Activated CD4-positive, alpha-beta T cell treated with anti-CD3 and anti-CD28 coated beads, Interleukin-2, Interleukin-4, amounts not matched to agents 100 ng/mL and 50 ng/mL, durations not matched to agents 16 hours and 8 hours (primary cell): ENCODE measurements around the gene SCGN.

Source experiments
- DNase-seq: peaks from one replicate; pipeline ENCODE4 v3.0.0-alpha.2; 2020; ENCODE audit warnings: low spot score

The SCGN gene, protein sequence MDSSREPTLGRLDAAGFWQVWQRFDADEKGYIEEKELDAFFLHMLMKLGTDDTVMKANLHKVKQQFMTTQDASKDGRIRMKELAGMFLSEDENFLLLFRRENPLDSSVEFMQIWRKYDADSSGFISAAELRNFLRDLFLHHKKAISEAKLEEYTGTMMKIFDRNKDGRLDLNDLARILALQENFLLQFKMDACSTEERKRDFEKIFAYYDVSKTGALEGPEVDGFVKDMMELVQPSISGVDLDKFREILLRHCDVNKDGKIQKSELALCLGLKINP

DNA sequence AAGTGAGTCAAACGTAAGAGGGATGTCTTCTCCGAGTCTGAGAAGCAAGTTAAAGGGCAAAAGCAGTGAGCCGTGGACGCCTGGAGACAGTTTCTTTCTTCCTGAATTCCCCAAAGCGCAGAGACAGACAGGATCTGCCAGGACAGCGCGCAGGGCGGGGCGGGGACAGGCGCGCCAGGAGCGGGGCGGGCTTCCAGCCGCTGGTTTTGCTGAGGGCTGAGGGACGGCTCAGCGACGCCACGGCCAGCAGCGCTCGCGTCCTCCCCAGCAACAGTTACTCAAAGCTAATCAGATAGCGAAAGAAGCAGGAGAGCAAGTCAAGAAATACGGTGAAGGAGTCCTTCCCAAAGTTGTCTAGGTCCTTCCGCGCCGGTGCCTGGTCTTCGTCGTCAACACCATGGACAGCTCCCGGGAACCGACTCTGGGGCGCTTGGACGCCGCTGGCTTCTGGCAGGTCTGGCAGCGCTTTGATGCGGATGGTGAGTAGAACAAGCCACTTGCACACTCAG, at the start of gene SCGN:
SCGN (plus strand) TSS at position 209 of the 509 bp plus-strand sequence; CDS start at position 398, 189 bp downstream.
- DNase-seq: peak; percentile 45

DNA sequence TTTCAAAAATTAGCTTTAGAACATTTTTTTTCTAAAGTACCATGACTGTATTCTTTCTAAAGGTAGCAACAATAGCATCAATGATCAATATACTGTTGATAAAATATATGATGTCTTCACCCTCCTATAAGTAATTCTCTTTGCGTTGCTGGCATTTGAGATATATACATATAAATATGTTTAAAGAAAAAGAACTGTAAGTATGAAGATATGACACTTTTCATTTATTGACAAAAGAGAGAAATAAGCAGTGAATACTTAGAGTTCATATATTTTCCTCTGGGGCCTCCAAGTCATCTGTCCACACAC, 49.4 kb upstream of the SCGN start:
- DNase-seq: no peak

DNA sequence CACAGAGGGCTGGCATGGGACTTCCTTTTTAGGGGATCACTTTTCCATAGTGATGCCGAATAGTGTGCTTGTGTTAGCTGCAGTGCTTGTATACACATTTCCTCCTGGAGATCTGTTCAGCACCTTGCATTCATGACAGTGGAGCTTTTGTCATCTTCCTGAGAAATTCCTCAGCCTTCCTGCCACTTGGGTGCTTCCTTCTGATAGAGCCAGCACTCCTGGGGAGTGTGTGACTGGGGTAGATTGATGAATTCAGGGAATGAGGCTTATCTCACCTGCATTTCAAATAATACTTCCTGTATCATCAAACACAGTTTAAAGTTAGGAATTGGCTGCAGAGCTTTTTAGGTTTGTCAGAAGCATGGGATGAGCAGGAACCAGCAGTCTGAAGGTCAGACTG, 48.8 kb upstream of the SCGN start:
- no peak for DNase-seq

DNA sequence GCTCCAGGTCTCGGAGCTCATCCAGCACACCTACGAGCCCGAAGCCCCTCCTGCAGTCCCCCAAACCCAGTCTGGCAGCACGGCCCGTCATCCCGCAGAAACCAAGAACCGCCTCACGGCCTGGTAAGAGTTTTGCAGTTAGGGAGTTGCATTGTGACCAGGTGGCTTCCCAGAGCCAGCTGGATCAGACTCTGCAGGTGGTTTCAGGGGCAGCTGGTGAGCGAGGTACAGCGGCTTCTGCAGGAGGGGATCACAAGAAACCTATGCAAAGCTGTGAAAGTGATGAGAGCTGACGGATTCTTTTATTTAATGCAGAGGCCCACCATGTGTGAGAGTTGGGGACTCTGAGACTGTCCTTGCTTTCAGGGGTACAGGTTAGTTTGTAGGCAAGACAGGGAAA, 45.9 kb upstream of the SCGN start:
- no peak for DNase-seq

DNA sequence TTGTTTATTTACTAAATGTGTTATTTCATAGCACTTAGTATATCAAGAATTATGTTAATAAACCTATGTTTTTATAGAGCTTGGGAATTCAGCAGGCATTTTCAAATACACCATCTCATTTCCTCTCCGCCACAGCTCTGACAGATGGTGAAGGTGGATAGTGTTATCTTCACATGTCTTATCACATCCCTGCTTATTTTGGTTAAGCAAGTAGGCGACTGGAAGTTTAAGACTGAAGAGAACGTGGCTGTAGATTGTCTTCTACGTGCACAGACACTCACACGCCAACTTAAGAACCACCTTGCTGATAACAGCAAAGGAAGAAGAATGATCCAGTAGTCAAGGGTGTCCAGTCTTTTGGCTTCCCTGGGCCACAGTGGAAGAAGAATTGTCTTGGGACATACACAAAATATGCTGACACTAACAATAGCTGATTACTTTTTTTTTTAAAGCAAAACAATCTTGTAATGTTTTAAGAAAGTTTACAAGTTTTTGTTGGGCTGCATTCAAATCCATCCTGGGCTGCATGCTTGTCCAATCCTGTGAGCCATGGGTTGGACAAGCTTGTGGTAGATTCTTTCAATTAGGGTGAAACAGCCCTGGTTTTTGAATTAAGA, 43.3 kb upstream of the SCGN start:
- no peak for DNase-seq

DNA sequence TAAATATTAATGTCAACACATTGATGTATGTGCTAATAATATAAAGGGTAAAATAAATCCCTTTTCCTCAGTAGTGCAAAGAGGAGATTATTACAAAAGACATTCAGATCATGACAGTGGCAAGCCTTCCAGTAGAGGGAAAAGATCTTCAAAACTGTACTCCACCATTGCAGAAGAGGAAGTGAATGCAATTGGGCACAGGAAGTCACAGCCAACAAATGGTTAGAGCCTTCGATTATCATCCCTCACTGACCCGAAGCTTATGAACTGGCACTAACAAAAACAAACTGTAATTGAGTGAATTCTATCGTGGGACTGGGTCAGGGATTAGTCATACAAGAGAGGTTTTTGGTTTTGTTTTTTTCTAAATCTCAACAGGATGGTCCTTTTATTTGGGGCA, 39.3 kb upstream of the SCGN start:
- peak; percentile 1 for DNase-seq

DNA sequence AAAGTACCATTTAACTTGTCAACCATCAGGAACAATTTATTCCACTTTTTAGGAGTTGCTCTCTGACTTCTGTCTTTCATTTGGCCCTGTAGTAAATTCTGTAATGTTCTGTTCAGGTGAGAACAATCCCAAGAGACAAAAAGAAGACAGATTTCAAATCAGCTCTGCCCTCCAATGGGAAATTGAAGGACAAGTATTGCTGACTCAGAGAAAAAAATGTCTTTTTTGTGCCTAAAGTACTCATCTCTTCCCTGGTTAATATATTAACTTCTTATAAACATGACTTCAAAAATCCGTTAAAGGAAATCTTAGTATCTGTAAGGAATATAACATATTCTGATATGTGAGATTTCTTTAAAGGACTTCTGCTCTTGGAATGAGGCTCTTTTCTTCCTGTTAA, 38.6 kb upstream of the SCGN start:
- DNase-seq: no peak

DNA sequence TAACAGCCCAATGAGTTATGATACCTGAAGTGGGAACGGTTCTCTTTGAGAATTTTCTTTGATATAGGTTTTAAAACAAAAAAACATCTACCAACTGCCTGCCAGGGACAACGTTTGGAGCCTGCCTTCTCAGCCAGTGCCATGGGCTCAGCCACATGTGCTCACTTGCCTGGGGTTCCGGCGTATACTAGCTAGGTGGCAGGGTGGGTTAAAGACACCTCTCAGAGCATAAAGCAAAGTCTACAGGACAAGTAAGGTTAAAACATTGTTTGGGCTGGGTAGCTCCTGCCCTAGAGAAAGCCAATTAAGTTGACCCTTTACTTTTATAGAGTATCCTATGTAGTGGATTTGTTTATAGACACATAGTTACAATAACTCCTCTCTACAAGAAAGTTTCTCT, 38.0 kb upstream of the SCGN start:
- no peak for DNase-seq

DNA sequence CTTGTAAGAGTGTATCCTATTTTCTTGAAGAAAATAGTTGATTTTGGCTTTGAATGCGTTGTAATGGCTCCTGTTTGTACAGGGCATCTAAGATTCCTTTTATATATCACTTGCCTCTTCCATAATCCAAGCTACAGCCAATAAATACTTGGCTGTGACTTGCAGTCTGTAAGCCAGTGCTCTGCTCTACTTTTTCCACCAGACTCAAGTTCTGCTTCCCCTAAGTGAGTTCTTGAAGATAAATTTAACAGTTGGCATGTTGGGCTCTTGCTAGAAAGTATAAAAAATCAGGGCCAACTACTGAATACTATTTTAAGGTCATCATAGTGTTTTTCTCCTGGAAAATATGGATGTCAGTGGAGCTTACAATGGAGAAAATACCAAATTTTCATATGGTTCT, 36.5 kb upstream of the SCGN start:
- DNase-seq: no peak

DNA sequence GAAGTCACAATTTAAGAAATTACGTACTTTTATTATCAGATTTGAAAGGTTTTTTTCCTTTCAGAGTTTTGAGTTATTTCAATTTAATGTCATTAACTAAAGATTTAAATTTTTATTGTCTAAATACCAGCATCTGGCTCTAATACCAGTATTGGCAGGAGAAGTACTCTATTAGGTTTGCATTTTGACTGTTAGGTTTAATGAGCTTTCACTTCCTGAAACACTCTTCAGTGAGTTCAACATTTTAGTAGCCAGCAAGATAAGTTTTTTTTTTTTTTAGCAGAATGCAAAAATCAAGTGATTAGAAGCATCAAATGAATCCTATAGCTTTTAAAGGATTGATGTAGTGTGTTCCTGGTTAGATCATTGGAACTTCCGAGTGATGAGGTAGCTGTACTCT, 34.0 kb upstream of the SCGN start:
- no peak for DNase-seq

DNA sequence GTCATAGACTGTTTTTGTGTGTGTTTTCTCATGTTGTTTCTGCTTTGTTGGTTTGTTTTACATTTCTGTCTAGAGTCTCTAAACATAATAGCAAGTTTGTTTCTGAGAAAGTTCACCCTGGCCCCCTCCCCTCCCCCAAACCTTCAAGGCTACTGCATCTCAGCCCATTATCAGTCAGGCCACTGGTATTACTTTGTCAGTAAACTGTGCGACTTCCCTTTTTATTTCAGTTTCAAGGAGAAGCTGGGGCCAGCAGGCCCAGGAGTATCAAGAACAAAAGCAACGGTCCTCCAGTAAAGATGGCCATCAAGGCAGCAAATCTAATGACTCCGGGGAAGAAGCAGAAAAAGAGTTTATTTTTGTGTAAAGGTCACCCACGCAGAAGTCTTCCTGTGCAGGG, 32.8 kb upstream of the SCGN start:
- no peak for DNase-seq

DNA sequence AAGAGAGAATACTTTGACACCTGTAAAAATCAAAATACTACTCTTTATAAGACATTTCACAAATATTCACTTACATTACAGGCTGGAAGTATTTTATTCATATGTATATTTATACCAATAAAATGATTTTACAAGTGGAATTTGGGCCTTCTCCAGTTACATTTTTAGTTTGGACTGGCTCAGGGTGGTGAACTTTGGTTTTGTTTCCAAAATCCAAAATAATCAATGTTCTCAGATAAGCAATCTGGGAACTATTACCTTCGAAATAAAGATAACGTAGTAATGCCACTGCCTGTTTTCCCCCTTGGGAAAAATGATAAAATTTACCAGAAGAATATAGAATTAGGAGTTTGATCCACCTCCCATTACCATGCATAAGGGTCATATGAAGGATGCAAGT, 31.6 kb upstream of the SCGN start:
- DNase-seq: no peak

DNA sequence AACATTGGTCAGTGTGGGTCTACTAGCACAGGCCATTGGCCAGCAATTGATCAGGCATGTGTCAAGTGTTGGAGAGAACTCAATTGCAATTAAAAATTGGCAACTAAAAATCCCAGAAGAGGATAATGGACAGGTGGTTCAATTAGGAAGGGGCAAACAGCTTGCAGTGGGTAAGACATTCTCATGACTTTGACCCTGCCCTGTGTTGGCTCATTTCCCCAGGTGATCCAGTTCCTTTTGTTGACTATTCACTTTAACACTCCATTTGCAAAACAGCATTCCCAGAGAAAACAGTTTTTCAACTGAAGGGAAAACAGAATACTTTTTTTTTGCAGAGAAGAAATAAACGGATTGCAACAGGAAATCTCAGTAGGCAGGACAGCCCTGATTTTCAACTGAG, 28.9 kb upstream of the SCGN start:
- no peak for DNase-seq

DNA sequence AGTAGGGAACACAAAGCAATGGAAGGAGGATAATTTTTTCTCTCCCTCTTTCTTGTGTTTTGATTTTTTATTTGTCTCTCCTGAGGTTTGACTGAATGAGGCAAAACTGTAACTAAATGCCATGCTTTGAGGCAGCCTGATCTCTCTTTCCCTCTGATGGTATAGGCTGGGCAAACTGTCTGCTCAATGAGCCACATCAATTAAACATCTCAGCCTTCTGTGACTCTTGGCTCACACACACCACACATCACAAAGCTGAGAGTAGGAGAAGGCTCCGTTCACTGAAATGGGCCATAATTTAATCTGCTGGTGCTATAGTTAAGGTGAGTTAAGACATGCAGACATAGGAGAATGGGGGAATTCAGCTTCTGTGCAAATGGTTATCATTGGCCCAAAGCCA, 28.1 kb upstream of the SCGN start:
- DNase-seq: no peak

DNA sequence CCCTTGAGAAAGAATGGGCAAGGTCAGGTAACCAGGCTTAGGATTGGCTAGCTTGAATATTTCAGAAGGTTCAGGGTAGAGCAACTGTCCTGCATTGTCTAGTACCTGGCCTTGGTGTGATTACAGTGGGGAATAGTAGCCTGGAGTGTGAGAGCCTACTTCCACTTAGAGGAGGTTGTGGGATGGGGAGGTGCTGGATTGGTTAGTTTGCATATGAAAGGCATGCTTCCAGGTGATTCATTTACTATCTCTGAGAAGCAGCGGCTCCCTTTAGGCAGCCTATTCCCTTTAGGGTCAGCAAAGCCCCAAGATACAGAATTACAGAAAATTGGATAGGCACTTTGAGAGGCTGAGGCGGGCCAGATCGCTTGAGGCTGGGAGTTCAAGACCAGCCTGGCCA, 25.0 kb upstream of the SCGN start:
- no peak for DNase-seq

DNA sequence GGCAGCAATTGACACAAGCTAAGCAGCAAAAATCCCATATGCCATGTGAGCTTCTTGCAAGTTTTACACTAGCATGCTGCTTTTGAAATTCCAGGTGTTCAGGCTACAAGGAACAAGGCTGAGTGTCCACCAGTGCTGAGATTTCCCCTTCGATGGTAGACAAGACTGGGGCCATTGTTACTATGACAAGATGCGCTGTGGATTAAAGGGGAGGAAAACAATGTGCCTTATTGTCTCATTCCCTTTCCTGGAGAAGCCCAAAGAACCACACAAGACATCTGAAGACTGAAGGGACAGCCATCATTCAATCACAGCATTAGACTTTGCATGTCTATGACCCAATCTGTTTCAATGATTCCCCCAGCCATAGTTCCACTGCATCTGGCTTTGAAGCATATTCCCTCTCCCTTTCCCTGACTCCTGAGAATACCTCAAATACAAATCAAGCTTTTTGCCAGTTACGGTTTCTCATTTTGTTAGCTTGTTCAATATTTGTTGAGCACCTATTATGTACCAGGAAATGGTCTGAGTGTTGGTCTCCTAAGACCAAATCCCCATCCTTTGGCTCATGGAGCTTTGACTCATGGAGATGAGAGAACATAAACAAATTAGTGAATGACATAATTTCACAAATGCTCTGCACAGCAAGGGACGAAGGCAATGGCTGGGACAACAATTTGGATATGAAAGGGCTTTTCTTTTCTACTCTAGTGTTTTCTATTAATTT, 23.4 kb upstream of the SCGN start:
- DNase-seq: no peak

DNA sequence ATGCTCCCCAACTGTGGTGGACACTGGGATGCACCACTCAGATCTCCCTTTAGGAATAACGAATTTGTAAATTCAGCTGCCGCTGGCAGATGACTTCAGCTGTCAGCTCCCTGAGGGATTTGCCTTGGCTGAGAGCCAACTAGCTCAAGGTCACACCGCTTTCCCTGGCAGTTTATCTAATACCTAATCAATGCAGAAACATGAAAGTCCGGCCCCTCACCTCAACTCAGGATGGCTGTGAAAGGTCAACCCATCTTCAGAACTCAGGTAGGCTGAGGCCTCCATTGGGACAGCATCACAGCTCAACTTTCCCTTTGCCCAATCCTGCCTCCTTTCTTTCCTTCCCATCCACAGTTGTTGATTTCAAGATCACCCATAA, 22.8 kb upstream of the SCGN start:
- no peak for DNase-seq

DNA sequence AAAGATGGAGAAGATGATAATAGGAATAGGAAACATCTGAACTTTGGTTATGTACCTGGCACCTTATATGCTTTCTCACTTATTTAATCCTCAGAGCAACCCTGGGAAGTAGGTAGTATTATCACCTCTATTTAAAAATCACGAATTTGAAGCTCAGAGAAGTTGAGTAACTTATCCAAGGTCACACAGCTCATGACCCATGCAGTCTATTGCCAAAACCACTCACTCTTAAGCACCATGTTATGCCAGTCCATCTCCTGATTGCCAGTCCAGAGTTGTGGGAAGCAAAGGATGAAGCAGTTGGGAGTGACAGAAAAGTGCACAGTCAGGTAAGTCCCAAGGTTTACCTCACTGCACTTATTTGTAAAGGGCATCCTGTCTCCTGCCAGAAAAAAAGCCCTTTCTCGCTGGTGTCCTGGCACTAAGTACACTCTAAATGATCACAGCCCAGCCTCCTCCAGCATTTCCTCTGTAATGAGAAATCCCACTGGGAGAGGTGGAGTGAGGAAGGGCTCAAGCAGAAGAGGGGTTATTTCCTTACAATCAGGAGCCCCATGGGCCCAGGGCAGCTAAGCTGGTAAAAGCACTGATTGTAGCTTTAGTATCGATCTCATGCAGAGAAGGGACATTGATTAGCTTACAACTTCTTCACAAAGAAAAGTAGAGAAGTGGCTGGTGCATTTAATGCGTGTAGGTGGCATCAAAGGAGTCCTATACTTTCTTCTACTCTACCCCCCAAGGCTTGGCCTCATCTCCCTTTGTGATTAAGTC, 21.3 kb upstream of the SCGN start:
- DNase-seq: no peak

DNA sequence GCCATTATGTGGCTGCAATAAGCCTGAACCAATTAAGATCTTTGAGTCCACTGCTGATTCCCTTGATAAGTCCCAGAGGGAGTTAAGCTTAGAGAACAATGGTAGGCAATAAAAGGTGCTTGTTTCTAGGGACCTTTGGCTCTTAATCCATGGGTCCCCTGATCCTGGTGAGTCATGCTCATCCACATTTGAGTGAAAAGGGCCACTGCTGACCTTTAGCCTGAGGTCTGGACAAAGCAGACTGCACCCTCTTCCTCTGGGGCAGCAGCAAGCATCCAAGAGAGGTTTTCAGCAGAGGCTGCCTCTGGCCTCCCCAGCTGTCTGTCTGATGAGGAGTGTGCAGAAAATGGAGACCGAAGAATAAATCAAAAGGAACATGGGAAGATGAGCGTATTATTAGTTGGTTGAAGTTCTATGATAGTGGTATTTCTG, 16.1 kb upstream of the SCGN start:
- no peak for DNase-seq

DNA sequence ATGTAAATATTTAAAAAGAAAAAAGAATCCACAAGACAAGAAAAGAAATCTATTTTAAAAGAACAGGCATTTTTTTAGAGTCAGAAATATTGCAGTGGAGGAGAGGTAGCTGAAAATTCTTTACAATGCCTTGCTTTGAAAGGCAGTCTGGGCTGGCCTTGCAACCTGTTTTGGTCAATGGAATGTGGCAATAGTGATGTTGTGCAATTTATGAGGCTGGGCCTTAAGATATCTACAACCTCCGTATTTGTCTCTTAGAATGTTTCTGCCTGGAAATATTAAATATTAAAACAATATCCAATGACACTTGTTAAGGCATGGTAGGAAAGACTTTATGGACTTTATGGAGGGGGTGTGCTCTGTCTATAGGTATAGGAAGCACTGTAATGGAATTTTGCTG, 14.8 kb upstream of the SCGN start:
- no peak for DNase-seq

DNA sequence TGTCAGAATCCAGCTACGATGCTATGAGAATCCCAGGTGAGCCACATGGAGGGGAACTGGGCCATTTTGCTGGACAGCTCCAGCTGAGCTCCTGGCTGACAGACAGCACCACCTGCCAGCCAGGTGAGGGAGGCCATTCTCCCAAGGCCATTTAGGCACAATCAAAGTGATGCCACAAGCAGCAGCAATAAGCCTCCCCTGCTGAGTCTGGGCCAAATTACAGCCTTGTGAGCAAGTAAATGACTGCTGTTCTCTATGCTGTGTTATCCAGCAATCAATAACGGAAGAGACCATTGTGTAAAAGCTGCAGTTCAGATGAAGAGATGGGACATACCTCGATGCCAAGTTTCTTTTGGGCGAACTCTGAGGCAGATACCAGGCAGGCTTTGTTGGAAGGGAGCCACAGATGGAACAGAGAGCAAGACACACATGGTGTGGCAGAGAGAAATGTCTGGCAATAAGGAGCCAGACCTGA, 14.0 kb upstream of the SCGN start:
- no peak for DNase-seq

DNA sequence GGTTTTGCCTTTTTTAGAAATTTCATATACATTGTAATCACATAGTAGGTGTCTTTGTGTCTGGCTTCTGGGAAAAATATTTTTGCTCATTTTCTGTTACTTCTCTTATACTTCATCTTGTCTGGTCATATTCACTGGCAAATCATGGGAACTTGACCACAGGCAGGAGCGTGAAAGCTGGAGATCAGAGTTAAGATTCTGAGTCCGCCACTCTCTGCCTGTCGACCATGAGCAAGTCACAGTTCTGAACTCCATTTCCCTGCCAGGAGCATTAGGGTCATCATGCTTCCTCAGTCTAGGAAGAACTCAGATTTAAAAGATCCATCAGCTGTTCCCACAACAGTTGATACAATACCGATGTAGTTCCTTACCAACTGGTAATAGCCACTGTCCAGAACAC, 12.4 kb upstream of the SCGN start:
- no peak for DNase-seq

DNA sequence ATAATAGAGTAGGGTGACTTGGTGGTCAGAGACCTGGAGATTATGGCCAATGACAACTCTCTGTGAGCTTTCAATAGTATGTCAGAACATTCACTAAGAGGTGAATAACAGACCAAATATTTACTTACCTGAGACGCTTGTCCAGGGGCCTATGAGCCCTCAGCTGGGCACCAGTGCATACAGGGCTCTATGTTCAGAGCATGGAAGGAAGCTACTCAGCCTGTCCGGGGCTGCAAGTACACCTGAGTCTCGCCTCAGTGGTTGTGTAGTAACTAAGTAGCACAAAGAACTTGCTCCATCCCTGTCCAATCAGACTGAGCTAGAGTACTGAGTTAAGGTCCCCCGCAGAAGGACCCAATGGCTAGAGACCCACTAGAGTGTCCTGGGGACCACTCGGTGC, 11.6 kb upstream of the SCGN start:
- DNase-seq: no peak
